Measurements from ENCODE around the gene TUFM. TPM values are rescaled to one million over a fixed set of nuclear protein-coding genes. Genes with fewer than 3 reads are reported as not detected.

The TUFM gene
- total RNA-seq, 1 experiment from 2014 or later: 342 TPM

DNA sequence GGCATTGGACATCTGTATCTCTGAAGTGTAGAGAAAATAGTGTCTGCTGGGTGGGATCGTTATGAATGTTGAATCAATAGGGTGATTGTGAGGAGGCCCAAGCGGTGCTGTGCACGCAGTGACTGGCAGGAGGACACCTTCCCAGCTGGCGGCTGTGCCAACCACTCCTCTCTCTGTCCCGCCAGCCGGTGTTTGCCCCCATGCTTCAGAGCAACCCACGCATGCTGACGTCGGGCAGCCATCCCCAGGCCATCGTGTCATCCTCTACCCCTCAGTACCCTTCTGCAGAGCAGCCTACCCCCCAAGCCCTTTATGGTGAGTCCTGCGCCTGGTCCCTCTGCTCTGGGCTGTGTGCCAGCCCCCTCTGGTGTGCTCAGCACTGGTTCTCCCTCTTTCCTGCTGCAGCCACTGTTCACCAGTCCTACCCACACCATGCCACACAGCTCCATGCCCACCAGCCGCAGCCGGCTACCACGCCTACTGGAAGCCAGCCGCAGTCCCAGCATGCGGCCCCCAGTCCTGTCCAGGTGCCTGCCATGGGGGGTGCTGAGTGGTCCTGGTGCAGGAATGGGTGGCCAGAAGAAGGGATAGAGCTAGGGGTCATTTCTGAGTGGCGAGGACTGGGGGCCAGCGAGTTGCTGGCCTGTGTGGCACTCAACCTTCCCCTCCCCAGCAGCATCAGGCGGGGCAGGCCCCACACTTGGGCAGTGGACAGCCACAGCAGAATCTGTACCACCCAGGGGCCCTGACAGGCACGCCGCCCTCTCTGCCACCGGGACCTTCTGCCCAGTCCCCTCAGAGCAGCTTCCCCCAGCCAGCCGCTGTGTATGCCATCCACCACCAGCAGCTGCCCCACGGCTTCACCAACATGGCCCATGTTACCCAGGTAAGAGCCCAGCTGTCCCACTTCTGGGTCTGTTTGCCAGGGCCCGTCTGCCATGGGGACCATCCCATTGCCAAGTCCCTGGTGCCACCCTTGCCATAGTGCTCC lies 11.0 kb downstream of the TUFM start:
- intact Hi-C loops (cut with micrococcal nuclease; ENCODE audit: unreplicated experiment): no loop called here
- POLR2A ChIA-PET (ENCODE audit: unreplicated experiment): no interaction called here

DNA sequence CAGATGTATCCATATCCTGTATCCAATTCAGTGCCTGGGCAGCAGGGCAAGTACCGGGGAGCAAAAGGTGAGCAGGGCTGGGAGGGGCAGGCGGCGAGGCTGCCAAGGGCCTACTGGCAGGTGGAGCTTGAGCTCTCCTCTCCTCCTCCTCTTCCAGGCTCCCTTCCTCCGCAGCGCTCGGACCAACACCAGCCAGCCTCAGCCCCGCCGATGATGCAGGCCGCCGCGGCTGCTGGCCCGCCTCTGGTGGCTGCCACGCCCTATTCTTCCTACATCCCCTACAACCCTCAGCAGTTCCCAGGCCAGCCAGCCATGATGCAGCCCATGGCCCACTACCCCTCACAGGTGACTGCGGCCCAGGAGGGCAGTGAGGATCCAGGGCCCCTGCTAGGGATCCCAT lies 11.8 kb downstream of the TUFM start:
- H3K27me3 ChIP-seq (ENCODE audit: insufficient read depth, low read depth): no peaks in the 10 kb centered on the region
- ChIA-PET POLR2A (ENCODE audit: unreplicated experiment) (no interaction called here), CTCF (no interaction called here)
- no TSS peak for BruUV-seq (replicated peaks)
- H3K4me3 ChIP-seq: no peak overlapping the region
- no peak overlapping the region for H3K27ac ChIP-seq
- no peaks in the 10 kb centered on the region for H3K4me1 ChIP-seq (replicated peaks; ENCODE audit: insufficient read depth)
- intact Hi-C loops (cut with micrococcal nuclease; ENCODE audit: unreplicated experiment): no loop called here
- peaks cover 95% of the 10 kb centered on the region for H3F3A ChIP-seq (ENCODE audit: insufficient read depth, low read depth)
- peaks cover 79% of the 10 kb centered on the region for H4K20me1 ChIP-seq (ENCODE audit: insufficient read depth)
- H3K4me2 ChIP-seq: no peak overlapping the region
- H3K9me2 ChIP-seq (ENCODE audit: insufficient read depth): no peaks in the 10 kb centered on the region
- no peaks in the 10 kb centered on the region for H3K9me3 ChIP-seq (ENCODE audit: insufficient read depth, low read depth)
- peaks cover 68% of the 10 kb centered on the region for H3K36me3 ChIP-seq (ENCODE audit: low read depth)
- TF ChIP-seq, protein P1, sequence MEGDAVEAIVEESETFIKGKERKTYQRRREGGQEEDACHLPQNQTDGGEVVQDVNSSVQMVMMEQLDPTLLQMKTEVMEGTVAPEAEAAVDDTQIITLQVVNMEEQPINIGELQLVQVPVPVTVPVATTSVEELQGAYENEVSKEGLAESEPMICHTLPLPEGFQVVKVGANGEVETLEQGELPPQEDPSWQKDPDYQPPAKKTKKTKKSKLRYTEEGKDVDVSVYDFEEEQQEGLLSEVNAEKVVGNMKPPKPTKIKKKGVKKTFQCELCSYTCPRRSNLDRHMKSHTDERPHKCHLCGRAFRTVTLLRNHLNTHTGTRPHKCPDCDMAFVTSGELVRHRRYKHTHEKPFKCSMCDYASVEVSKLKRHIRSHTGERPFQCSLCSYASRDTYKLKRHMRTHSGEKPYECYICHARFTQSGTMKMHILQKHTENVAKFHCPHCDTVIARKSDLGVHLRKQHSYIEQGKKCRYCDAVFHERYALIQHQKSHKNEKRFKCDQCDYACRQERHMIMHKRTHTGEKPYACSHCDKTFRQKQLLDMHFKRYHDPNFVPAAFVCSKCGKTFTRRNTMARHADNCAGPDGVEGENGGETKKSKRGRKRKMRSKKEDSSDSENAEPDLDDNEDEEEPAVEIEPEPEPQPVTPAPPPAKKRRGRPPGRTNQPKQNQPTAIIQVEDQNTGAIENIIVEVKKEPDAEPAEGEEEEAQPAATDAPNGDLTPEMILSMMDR (conservative IDR thresholded peaks at IDR 0.05): no peak
- TF ChIP-seq EZH2 (IDR thresholded peaks at IDR 0.05; ENCODE audit: low read depth): no peak
- DNase-seq: peak in 1 of 2 experiments; percentile 31
- no peak overlapping the region for H2AFZ ChIP-seq
- H3K79me2 ChIP-seq (ENCODE audit: low read depth): peaks cover 19% of the 10 kb centered on the region

More for the DNA sequence above, 11.0 kb downstream of the TUFM start:
- Histone ChIP-seq H3K4me1 (replicated peaks; ENCODE audit: insufficient read depth) (no peaks in the 10 kb centered on the region), H3K36me3 (ENCODE audit: low read depth) (peaks cover 60% of the 10 kb centered on the region), H3K27ac (no peak overlapping the region), H3K4me2 (no peak overlapping the region), H3F3A (ENCODE audit: insufficient read depth, low read depth) (peaks cover 95% of the 10 kb centered on the region), H4K20me1 (ENCODE audit: insufficient read depth) (peaks cover 72% of the 10 kb centered on the region), H3K9me2 (ENCODE audit: insufficient read depth) (no peaks in the 10 kb centered on the region), H3K79me2 (ENCODE audit: low read depth) (peaks cover 11% of the 10 kb centered on the region), H3K9me3 (ENCODE audit: insufficient read depth, low read depth) (no peaks in the 10 kb centered on the region), H2AFZ (no peak overlapping the region), H3K27me3 (ENCODE audit: insufficient read depth, low read depth) (no peaks in the 10 kb centered on the region), H3K4me3 (no peak overlapping the region)
- CTCF ChIA-PET: interaction anchor here (1.1 kb wide), 1 partner anchor 144 kb away, joined by 4 read pairs; no protein-coding TSS in a partner anchor
- DNase-seq: peak in 1 of 2 experiments; percentile 20
- TF ChIP-seq EZH2 (IDR thresholded peaks at IDR 0.05; ENCODE audit: low read depth): no peak
- TF ChIP-seq, protein P1 (conservative IDR thresholded peaks at IDR 0.05): no peak
- TSS peak; percentile 1 for BruUV-seq (replicated peaks)

- Histone ChIP-seq H3K36me3 (ENCODE audit: low read depth) (peaks cover 91% of the 10 kb centered on the region), H3K4me1 (replicated peaks; ENCODE audit: insufficient read depth) (peaks cover 6% of the 10 kb centered on the region), H3K27me3 (ENCODE audit: insufficient read depth, low read depth) (no peaks in the 10 kb centered on the region), H3F3A (ENCODE audit: insufficient read depth, low read depth) (peaks cover 96% of the 10 kb centered on the region), H3K9me2 (ENCODE audit: insufficient read depth) (no peaks in the 10 kb centered on the region), H2AFZ (no peak overlapping the region), H3K9me3 (ENCODE audit: insufficient read depth, low read depth) (no peaks in the 10 kb centered on the region), H4K20me1 (ENCODE audit: insufficient read depth) (peaks cover 96% of the 10 kb centered on the region), H3K27ac (no peak overlapping the region), H3K4me3 (no peak overlapping the region), H3K4me2 (no peak overlapping the region), H3K79me2 (ENCODE audit: low read depth) (peaks cover 57% of the 10 kb centered on the region)
- DNase-seq: no peak
- ChIA-PET POLR2A (ENCODE audit: unreplicated experiment) (no interaction called here), CTCF (no interaction called here)
- intact Hi-C loops (cut with micrococcal nuclease; ENCODE audit: unreplicated experiment): no loop called here
- TF ChIP-seq, protein P1 (conservative IDR thresholded peaks at IDR 0.05): no peak
- TF ChIP-seq EZH2 (IDR thresholded peaks at IDR 0.05; ENCODE audit: low read depth): no peak
- no TSS peak for BruUV-seq (replicated peaks)
Measured at GRCh38 chr16:28830531-28830930, 15.6 kb downstream of the TUFM start.

Data from PC-9 (cell line).